Activated T-cell treated with anti-CD3 and anti-CD28 coated beads for 48 hours (primary cell): Measurements from ENCODE around the gene NEDD4L.
"Not testable (repeated sequence)": the region's sequence is repeated elsewhere in the genome, so short reads cannot be mapped to it uniquely, and the experiment has no call there.

Experiments
- DNase-seq: peaks from one replicate; pipeline ENCODE4 v3.0.0-alpha.2; 2020; ENCODE audit warnings: low read depth

The NEDD4L gene

DNA sequence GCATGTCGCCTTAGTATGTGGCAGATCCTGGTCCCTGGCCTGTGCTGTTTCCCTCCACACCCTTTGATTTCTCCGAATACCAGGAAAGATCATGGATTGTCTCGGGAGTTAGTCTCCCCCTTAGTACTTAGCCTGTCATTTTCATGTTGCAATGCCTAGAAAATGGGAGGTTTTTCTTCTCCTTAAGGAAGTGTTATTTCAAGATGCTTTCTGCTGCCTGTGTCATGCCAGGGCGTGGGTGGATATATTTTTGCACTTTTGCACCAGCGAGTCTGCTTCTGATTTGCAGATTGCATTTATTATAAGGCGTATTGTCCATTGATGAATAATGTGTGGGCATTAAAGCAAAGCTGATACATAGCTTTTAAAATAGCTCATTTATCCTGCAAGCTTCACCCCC lies 223.5 kb downstream of the NEDD4L start:
- DNase-seq, result no peak

DNA sequence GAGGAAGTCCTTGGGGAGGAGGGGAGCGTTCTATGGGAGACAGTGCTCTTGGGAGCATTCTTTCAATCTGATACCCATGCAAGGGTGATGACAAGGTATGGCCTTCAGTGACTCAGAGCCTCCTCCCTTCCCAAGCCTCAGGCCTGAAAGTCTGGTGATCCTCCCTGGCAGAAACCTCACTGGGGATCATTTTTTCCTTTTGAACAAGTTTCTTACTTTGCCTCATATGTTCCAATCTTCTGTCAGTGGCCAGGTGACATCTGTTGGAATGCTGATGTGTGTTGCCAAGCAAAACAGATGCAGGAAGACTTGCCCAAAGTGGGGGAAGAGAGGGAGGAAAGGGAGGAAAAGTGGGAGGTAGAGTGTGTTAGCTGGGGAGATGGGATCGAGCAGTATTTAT lies 224.8 kb downstream of the NEDD4L start:
- no peak for DNase-seq

DNA sequence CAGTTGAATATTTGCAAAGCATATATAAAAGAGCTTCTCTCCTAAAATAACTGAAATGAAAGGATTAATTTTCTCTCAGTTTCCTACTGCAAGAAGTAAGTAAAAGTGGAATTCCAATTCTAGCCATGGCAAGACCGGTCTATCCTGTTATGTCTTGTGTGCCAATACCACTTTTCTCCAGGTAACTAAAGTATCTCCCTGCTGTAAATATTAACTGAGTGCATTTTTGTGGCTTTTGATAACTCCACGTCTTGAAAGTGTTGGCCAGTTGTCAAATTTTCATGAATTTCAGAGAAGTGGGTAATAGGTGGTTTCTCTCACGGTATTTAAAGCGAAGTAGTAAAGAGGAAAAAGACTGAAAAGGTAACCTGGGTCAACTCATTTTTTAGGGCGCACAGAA lies 225.9 kb downstream of the NEDD4L start:
- DNase-seq, result no peak

DNA sequence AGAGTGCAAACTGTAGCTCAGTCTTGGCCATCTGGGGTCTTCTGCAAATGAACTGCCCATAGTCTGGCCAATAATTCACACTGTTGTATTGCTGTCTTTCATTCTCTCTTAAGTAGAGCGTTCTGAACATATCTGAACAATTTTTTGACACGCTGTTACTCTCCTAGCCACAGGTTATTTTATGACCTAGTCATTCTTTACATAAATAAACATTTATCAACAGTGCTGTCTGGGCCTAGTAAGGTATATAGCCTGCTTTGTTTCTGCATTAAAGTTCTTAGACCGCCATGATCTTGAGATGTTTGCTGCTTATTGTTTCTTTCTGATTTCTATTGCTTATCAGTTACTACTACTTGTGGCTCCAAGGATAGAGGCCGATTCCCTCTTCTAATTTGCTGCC lies 226.4 kb downstream of the NEDD4L start:
- no peak for DNase-seq

DNA sequence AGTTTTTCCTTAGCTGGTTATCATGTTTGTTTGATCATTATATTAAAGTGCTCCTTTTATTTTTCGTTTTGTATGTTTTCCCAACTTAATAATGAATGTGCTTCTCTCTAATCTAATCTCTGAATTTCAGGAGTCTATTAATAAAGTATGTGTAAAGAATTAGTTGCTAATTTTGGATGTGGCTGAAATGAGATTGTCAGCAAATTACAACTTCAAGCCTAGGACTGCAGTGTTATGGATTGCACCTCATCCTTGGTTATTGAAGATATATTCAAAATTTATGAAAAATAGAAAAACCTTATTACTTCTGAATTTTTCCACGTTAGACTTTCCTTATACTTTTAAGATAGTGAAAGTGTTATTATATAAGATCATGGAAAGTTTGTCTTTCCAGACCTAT lies 227.7 kb downstream of the NEDD4L start:
- DNase-seq, result no peak

DNA sequence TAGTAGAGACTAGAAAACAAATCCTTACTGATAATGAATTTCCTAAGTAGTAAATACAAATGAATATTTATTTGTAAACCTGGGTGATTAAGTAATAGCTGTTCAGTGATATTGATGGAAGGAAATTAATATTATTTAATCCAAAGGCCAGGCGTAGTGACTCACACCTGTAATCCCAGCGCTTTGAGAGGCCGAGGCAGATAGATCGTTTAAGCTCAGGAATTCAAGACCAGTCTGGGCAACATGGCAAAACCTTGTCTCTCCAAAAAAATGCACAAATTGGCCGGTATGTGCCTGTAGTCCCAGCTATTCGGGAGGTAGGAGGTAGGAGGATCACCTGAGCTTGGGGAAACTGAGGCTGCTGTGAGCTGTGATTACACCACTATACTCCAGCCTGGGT lies 228.2 kb downstream of the NEDD4L start:
- DNase-seq, result no peak

DNA sequence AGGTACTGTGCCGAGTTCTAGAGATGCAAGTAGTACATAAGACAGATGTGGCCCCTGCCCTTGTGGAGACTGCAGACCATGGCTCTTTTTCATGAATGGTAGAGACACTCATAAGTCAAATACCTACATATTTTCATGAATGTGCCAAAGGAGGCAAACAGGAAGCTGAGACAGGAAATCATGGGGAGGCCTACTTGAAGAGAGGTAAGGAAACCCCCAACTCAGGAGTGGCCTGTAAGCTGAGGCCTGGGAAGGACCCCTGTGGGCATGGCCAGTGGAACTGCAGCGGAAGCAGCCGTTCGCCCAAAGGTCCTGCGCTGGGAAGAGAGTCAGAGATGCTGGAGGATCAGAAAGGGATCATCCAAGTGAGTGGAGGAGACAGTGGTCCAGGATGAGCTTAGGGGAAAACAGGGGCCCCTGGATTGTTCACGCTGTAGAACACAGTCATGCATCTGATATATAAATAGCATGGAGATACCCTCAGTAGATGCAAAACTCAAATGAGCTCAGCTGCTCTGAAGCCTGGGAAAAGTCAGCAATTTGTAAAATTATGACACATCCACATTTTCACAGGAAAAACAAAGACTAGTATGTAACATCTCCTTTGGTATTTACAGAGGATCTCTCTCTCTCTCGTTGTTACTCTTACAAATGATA lies 228.9 kb downstream of the NEDD4L start:
- DNase-seq, result no peak

DNA sequence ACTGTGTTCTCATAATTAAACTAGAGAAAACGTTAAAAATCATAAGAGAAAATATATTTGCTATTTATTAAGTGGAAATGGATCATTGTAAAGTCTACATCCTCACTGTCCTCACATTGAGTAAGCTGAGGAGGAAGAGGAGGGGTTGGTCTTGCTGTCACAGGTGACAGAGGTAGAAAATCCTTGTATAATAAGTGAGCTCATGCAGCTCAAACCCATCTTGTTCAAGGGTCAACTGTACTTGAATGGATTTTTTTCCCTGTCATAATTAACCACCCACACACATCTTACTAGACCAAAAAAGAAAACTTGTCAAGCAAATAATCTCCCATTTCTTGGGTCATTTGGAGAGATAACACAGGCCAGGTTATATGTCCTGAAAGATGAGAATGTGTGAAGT lies 231.2 kb downstream of the NEDD4L start:
- no peak for DNase-seq

DNA sequence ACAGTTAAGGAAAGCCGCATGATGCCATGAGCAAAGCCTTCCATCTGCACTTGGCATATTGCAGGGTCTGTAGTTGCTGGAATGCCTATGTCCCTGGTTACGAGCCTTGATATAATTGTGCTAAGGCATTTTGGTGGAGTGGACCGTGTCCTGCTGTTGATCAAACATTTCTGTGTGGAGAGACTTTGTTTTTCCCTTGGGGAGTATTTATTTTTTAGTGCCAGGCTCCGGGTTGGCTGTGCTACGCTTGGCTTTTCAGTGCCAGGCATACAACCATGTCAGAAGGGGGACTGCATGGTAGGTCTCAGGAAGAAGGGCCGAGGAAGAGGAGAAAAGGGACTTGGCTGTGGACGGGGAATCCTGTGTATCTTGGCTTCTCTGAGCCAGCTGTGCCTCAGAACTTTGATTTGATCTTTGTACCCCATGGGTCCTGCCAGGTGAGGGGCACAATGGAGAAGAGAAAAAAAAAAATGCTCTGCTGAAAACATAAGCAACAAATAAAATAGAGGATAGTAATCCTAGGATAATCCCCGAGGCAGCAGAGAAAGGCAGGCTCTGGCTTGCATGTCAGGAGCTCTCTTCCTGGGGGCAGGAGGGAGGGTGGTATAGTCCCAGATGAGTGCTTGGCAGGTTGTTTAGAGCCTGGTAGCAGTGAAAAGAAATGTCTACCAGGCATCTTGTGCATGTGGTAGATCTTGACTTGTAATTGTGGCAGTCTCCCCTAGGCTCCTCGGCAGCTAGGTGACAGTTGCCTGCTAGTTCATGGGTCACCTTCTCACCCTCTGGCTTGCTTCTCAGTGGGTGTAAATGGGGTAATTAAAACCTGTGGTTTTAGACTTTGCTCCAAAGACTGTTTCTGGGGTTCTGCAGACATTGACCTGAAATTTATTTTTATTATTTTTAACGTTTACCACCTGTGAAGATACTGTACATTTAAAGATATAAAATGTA lies 233.0 kb downstream of the NEDD4L start:
- DNase-seq, result no peak

DNA sequence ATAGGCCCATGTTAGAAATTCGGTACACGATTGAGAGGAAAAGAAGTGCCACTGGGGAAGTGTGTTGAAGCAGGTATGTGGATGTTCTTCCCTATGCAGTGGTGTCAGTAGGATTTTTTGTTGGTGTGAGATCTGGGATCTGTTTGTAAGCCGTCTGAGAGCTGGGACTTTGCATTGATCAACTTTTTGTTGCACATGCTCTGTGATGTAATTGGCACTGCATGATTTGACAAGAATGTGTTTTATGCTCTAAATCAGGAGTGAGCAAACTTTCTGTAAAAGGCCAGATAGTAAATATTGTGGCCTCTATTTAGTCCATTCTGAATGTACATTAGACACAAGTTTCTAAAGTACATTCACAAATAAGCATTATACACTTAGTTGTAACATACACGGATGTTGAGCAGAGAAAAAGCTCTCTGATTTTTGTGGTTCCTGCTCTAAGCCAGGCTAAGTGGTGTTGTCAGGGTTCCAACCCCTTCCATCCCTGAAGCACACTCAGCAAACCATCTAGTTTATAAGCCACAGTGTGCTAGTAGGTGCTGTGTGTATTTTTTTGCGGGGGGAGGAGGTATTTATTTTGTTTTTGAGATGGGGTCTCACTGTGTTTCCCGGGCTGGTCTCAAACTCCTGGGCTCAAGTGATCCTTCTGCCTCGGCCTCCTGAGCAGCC lies 235.6 kb downstream of the NEDD4L start:
- DNase-seq, result no peak

DNA sequence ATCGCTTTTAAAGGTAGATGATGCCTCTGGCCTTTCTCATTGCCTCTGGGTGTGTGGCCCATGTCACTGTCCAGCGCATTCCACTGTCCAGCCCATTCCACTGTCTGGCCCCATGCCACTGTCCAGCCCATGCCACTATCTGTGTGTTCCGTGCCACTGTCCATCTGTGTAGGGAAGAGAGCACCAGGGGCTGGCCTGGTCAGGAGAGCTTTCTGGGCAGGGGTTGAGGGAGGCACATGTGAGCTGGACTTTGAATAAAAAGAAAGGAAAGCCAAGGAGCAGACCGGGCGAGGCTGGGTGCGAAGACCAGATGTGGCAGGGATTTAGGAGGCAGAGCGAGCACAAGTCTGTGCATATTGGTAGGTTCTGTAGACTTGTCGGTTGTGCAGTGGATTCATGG lies 236.2 kb downstream of the NEDD4L start:
- DNase-seq, result no peak

DNA sequence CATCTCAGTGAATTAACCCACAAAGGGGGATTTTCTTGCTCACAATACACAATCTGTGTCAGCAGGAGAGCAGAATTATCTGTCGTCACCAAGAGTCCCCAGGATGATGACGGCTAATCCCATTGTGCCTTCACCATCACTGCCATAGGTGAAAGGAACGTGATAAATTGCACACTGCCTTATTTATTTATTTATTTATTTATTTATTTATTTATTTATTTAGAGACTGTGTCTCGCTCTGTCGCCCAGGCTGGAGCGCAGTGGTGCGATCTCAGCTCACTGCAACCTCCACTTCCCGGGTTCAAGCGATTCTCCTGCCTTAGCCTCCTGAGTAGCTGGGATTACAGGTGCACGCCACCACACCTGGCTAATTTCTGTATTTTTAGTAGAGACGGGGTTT lies 238.8 kb downstream of the NEDD4L start:
- not testable (repeated sequence) for DNase-seq

DNA sequence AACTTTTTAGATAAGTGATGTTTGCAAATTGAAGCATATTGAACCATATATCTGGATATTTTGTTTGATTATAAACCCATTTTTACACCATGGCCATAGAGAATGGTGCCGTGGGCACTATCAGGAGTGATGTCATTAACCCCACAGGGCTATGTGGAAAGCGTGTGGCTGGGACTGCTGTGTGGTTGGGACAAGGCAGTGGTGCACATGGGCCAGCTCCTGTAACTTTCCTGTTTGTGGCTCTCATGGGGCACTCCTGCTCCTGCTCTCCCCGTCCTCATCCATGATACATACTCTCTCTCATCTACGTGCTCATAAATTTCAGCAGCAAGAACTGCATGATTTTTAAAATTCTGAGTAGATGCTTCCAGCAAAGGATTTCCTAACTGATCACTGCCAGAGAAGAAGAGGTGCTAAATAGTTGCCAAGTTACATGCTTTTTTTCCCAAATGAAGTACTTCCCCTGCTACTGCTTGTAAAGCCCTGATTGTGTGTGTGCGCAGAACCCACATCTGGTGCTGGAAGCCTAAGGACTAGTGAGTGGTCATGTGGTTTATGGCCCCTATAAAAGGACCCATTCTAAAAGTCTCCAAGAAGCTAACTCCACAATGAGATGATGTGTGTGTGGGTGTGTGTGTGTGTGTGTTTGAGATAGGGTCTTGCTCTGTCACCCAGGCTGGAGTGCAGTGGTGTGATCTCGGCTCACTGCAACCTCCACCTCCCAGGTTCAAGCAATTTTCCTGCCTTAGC lies 240.8 kb downstream of the NEDD4L start:
- no peak for DNase-seq

DNA sequence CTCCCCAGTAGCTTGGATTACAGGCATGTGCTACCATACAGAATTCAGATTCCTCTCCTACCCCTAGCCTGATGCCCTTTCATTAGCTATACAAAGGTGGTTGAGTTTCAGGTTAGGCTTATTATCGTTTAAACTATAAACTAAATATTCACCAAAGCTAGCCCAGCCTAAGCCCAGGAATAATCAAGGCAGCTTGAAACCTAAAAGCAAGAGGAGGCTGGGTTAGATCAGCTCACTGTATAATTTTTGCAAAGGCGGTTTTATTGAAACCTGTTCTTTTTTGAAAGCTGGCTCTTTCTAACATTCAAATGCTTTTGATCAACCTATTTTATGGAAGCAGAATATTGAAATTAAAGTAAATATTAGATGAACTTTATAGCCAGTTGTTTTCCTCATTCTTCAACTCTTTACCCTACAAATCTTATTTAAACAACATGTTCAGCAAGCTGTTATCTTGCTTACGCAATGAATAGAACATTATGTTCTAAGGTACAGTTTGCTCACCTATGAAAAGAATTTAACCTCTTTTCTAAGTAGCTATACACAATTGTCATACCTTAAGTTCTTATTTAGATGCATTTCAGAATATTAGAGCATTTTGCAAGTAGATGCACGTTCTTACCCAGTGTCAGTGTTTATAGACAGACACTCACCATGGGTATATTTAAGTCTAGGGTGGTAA lies 241.6 kb downstream of the NEDD4L start:
- DNase-seq, result no peak

DNA sequence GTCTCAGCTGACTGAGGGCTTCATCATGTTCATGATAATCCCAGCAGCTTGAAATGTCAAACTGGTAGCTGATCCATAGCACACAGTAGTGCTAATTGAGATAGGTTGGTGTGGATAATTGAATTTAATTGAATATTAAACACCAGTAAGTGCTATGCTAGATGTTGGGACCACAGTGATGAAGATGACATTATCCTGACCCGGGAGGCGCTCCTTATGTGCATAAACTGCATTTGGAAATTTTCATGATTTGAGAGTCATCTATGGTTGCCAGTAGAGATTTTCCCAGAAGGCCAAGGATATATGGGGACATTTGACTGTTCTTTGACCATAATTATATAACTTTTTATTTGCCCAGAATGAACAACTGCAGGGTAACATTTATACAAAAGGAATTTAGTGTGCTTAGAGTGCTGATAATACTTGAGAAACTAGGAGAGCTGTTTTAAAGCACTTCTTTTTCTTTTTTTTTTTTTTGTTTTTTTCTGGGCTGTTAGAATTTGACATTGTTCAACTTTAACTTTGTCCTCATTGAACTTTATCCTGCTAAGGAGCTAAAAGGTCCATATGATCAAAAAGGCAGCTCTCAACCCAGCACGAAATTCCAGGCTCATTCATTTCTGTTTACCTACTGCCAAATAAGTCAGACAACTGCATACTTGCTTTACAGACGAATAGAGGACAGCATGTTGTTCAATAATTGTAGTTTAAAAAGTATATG lies 242.8 kb downstream of the NEDD4L start:
- no peak for DNase-seq

DNA sequence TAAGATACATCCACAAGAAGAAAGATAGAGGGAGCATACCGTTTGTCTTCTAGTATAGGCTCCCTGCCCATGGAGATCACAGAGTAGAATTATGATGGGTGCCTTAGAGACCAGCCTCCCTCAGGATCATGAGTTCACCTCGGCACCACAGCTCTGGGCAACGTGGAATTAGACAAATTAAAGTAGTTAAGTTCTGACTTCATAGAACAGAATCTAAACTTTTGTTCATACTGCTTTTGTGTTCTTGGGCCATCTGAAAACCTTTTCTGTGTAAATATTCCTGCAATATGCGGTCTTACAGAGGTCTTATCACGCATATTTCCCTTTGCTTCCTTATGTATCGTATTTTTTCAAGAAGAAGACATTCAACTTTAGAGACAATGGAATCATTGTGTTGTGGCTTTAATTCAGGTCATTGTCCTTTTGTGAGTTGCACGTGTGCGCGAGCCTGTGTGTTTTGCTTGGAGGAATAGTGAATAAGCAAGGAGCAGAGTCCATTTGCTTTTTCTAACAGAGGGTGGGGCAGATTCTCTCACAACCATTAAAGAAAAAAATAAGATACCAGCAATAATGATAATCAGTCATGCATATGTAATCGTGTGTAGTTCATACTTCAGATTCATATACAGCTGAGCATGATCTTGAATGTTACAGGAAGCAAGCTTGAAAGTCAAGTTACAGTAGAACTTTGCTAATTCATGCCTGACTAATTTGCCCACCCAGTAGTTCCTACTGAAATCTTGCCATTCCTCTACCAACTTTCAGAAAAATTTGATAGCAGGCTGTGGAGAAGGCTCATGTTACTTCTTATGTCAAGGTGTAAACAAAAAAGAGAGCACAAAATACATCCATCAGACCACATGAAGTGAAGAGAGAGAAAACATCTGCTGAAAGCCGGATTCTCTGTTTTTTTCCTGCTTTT lies 243.6 kb downstream of the NEDD4L start:
- no peak for DNase-seq

DNA sequence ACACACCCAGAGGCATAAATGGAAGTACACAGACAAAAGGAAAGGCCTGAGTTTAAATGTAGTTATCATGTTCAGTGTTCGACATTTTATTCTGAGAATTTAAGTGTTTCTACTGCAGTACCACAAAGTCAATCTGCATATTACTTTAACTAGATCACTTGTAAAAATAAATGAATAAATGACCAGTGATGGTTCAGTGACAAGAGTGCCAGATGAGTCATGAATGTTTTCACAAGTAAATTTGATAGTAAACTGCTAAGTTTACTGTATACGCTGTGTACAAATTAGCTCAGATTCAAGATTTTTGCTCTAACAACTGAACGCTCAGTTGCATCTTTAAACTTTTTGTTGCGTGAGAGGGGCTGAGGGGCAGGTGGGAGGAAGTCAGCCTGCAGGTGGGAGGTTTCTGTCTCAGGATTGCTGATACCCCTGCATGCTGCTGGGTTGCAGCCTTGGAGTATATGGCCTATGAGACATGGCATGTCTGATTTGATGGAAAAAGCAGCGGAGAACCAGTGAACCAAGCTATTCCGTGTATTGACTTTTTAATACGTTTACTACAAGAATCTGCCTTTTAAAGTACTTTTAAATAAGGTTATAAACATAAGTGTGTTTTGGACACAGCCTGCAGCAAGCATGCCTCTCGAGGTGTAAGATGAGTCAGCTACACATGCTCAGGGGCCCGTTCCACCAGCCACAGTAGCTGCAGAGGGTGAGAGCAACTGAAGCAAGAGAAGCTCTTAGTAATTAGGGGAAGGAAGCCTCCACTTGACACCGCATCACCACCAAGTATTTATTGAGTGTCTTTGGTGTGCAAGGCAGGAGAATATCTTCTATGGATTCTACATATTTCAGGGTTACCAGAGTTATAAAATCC lies 245.1 kb downstream of the NEDD4L start:
- DNase-seq, result no peak

DNA sequence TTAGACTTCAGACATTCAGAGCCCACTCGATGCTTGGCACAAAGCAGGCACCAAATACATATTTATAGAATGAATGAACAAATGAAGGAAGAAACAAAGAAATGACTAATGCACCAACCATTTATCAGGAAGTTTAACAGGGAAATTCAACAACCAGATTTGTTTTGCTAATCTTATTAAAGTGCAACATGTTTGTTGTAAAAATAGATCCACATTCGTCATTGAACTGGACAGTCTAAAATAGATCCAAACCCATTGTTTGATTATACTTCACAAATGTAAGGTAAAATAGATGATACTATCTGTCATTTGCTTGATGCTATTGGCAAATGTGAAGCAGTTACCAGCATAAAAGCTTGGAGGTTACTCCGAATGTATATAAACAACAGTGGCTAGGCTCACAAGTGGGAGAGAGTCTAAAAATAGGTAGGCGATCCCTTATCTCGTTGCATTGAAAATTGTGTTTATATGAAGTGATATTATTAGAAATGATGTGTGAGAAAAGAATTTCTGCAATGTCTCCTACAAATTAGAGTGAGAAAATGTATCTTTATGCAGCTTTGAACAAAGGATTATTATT lies 246.2 kb downstream of the NEDD4L start:
- DNase-seq, result no peak

DNA sequence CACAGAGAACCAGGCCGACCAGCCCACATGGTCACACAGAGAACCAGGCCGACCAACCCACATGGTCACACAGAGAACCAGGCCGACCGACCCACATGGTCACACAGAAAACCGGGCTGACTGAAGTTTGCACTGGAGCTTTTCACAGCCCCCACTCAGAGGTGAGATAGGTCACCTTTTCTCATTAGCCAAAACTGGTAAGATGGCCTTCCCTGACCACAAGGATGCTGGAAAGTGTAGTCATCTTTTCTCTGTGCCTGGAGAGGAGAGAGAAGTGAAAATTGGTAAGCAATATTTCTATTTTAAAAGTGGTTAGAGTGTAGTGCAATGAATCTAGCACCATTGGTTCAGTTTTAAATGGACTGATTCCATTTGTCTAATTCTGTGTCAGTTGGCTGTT lies 247.1 kb downstream of the NEDD4L start:
- no peak for DNase-seq
